Fibroblast of pulmonary artery (primary cell): ENCODE data around the gene CAPN5.

Source experiments
- DNase-seq: peaks from one replicate; pipeline ENCODE4 v3.0.0-alpha.2; 2010; ENCODE audit warnings: low read depth
- H3K4me3 ChIP-seq: replicated peaks from 2 replicates; pipeline ENCODE4 v1.5.1; 2011; ENCODE audit warnings: low read depth, mild to moderate bottlenecking, control low read depth, low read length, moderate library complexity
- CTCF ChIP-seq: IDR thresholded peaks from 2 replicates; pipeline ENCODE4 v1.5.1; 2011; ENCODE audit warnings: mild to moderate bottlenecking, control low read depth, low read length, inconsistent platforms; ENCODE audit errors: missing control alignments

Gene CAPN5

GRCh38 chr11:77118086-77118485, 51.3 kb downstream of the CAPN5 start:
- no peak overlapping the region for H3K4me3 ChIP-seq
- no peak for DNase-seq
- TF ChIP-seq CTCF = no peak

GRCh38 chr11:77118971-77119370, 52.2 kb downstream of the CAPN5 start:
- H3K4me3 ChIP-seq = no peak overlapping the region
- TF ChIP-seq CTCF = no peak
- DNase-seq = no peak

- TF ChIP-seq CTCF = no peak
- no peak overlapping the region for H3K4me3 ChIP-seq
- DNase-seq = no peak
Observed at GRCh38 chr11:77119531-77119936, 52.8 kb downstream of the CAPN5 start.

GRCh38 chr11:77120571-77120970, 53.8 kb downstream of the CAPN5 start:
- DNase-seq = no peak
- no peak for TF ChIP-seq CTCF
- no peak overlapping the region for H3K4me3 ChIP-seq

- H3K4me3 ChIP-seq = no peak overlapping the region
- no peak for TF ChIP-seq CTCF
- no peak for DNase-seq
Observed at GRCh38 chr11:77121096-77121640, 54.4 kb downstream of the CAPN5 start.

GRCh38 chr11:77121876-77122575, 55.3 kb downstream of the CAPN5 start:
- TF ChIP-seq CTCF = no peak
- DNase-seq = no peak
- no peak overlapping the region for H3K4me3 ChIP-seq
